ENCODE measurements around the gene DYSF. TPM values are rescaled to one million over a fixed set of nuclear protein-coding genes. Genes with fewer than 3 reads are reported as not detected.

The DYSF gene
- total and polyA plus RNA-seq, 2 donors from 2014 or later = 11.3 to 19.8 TPM

DNA sequence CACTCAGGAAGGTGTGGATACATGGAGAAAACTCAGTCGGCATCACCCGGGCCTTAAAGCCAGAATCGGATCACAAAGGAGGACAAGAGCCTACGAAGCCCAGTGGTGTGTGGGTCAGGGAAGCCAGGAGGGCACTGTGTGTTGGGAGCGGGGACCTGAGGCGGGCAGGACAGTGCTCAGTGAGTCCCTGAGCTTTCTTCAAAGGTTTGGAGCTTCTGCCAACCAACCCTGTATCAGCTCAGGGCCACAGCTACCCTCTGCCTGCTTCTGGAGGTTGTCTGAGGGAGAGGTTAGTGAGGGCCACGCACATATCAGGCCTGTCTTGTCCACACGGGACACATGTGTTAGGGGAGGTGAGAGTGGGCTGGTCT lies 52.4 kb downstream of the DYSF start:
- no peaks in the 10 kb centered on the region for H3K9me3 ChIP-seq (ENCODE audit: control insufficient read depth in 2 of 3, insufficient read depth in 1 of 3, low read length in 3 of 3)
- no peaks in the 10 kb centered on the region for H3K27me3 ChIP-seq (ENCODE audit: control insufficient read depth, insufficient read depth, low read length)
- H3K4me1 ChIP-seq (ENCODE audit: control insufficient read depth in 2 of 3, insufficient read depth in 2 of 3, low read depth in 1 of 3, low read length in 3 of 3) = peaks cover 0 to 5% (median 0%) of the 10 kb centered on the region in 3 donors
- FAIRE-seq (no peak), DNase-seq (no peak)
- H3K27ac ChIP-seq (ENCODE audit: low read depth in 2 of 2, low read length in 2 of 2) = no peak overlapping the region
- TF ChIP-seq, protein P1, sequence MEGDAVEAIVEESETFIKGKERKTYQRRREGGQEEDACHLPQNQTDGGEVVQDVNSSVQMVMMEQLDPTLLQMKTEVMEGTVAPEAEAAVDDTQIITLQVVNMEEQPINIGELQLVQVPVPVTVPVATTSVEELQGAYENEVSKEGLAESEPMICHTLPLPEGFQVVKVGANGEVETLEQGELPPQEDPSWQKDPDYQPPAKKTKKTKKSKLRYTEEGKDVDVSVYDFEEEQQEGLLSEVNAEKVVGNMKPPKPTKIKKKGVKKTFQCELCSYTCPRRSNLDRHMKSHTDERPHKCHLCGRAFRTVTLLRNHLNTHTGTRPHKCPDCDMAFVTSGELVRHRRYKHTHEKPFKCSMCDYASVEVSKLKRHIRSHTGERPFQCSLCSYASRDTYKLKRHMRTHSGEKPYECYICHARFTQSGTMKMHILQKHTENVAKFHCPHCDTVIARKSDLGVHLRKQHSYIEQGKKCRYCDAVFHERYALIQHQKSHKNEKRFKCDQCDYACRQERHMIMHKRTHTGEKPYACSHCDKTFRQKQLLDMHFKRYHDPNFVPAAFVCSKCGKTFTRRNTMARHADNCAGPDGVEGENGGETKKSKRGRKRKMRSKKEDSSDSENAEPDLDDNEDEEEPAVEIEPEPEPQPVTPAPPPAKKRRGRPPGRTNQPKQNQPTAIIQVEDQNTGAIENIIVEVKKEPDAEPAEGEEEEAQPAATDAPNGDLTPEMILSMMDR (IDR thresholded peaks at IDR 0.05; ENCODE audit: borderline replicate concordance, extremely low read depth, insufficient read depth) = no peak
- no peak overlapping the region for H3K4me3 ChIP-seq (ENCODE audit: low read length in 3 of 3)
- intact Hi-C loops (cut with DNase I) = no loop called here
- no peaks in the 10 kb centered on the region for H3K36me3 ChIP-seq (ENCODE audit: control insufficient read depth in 2 of 3, insufficient read depth in 3 of 3, low read length in 3 of 3)
- H3K9ac ChIP-seq (ENCODE audit: low read length in 3 of 3) = no peak overlapping the region

DNA sequence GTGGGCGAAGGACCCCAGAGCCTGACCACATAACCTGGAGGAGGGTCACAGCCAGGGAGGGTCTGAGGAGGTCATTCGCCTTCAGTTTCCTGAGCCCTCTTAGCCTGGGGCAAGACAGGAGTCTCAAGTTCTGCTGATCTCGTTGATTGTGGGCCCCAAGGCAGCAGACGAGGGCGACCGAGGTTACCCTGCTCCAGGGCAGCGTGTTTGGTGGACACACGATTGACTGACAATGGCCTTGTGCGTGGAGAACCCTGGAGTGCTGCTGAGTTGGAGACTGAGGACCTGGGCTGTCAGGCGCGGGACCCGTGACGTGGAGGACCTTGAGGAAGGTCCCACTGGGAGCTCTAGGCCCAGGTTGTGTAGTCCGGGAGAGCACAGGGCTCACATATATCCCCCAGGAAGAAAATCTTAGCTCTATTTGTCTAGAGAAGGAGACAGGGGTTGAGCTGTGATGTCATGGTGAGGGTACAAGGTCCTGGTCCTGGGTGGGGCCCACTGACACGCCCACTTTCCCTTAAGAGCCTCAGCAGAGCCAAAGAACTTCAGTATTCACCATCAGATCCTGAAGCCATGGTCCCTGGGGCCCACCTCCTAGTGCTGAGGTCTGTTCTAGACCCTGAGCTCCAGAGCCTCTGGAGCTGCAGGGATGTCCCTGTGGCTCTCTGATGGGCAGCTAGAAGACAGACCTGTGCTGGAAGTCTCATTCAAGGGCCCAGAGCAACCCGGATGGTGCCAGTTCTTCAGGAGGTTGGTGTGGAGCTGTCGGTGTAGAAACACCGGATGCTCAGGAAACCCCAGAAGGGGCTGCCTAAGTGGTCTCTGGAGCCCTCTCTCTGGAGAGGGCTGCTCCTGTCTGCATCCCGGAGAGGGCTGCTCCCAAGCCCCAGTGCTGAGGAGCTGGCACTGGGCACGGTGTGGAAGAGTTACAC lies 53.1 kb downstream of the DYSF start:
- intact Hi-C loops (cut with DNase I) = no loop called here
- DNase-seq = no peak
- FAIRE-seq = no peak
- Histone ChIP-seq H3K4me1 (ENCODE audit: control insufficient read depth in 2 of 3, insufficient read depth in 2 of 3, low read depth in 1 of 3, low read length in 3 of 3) (peaks cover 0 to 5% (median 0%) of the 10 kb centered on the region in 3 donors), H3K9ac (ENCODE audit: low read length in 3 of 3) (no peak overlapping the region), H3K4me3 (ENCODE audit: low read length in 3 of 3) (no peak overlapping the region), H3K36me3 (ENCODE audit: control insufficient read depth in 2 of 3, insufficient read depth in 3 of 3, low read length in 3 of 3) (no peaks in the 10 kb centered on the region), H3K27me3 (ENCODE audit: control insufficient read depth, insufficient read depth, low read length) (no peaks in the 10 kb centered on the region), H3K27ac (ENCODE audit: low read depth in 2 of 2, low read length in 2 of 2) (no peak overlapping the region), H3K9me3 (ENCODE audit: control insufficient read depth in 2 of 3, insufficient read depth in 1 of 3, low read length in 3 of 3) (no peaks in the 10 kb centered on the region)
- TF ChIP-seq, protein P1 (IDR thresholded peaks at IDR 0.05; ENCODE audit: borderline replicate concordance, extremely low read depth, insufficient read depth) = no peak

DNA sequence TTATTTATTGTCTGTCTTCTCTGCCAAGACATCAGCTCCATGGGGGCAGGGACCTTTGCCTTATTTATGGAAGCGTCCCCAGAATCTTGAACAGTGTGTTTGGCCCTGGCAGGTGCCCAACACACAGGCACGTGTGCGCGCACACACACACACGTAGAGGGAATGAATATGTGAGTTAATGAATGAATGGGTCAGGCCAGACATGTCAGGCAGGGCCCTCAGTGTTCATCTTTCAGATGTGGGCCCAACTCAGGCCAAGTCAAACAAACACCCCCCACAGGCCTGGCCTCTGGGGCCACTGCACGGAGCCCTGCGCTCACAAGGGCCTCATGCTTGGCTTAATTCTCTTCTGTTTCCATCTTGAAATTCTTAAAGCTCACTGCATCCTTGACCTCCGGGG lies 54.1 kb downstream of the DYSF start:
- H3K4me1 ChIP-seq (ENCODE audit: control insufficient read depth in 2 of 3, insufficient read depth in 2 of 3, low read depth in 1 of 3, low read length in 3 of 3) = peaks cover 0 to 5% (median 0%) of the 10 kb centered on the region in 3 donors
- no peaks in the 10 kb centered on the region for H3K9me3 ChIP-seq (ENCODE audit: control insufficient read depth in 2 of 3, insufficient read depth in 1 of 3, low read length in 3 of 3)
- DNase-seq (no peak), FAIRE-seq (no peak)
- H3K36me3 ChIP-seq (ENCODE audit: control insufficient read depth in 2 of 3, insufficient read depth in 3 of 3, low read length in 3 of 3) = no peaks in the 10 kb centered on the region
- no peak overlapping the region for H3K27ac ChIP-seq (ENCODE audit: low read depth in 2 of 2, low read length in 2 of 2)
- intact Hi-C loops (cut with DNase I) = no loop called here
- TF ChIP-seq, protein P1 (IDR thresholded peaks at IDR 0.05; ENCODE audit: borderline replicate concordance, extremely low read depth, insufficient read depth) = no peak
- no peak overlapping the region for H3K9ac ChIP-seq (ENCODE audit: low read length in 3 of 3)
- H3K4me3 ChIP-seq (ENCODE audit: low read length in 3 of 3) = no peak overlapping the region
- no peaks in the 10 kb centered on the region for H3K27me3 ChIP-seq (ENCODE audit: control insufficient read depth, insufficient read depth, low read length)

All from kidney (tissue), 14 donors.